Measurements from ENCODE around the gene CACNA1C.

CACNA1C gene

DNA sequence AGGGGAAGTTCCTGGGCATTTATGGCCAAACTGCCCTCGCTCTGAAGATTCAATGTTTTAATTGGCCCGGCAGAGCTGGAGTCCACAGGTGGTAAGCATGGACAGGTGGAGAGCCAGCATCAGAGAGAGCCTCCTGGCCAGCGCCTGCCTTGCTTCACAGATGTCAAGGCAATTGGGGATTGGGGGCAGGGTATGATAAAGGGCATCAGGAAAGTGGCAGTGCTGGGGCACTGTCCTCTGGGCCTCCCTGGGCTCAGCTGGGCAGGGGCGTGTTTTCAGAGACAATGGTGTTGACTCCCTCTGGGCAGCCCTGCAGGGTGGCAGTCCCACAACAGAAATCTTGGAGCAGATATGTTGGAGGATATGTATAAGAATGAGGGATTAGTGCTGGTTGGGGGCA, 237.3 kb downstream of the CACNA1C start:
- no peak for DNase-seq (ENCODE audit: low read depth in 2 of 2)
- H3K4me3 ChIP-seq (replicated peaks in 1 of 2; ENCODE audit: low read depth in 2 of 2, low read length in 2 of 2): no peak overlapping the region
- TF ChIP-seq, protein P1, sequence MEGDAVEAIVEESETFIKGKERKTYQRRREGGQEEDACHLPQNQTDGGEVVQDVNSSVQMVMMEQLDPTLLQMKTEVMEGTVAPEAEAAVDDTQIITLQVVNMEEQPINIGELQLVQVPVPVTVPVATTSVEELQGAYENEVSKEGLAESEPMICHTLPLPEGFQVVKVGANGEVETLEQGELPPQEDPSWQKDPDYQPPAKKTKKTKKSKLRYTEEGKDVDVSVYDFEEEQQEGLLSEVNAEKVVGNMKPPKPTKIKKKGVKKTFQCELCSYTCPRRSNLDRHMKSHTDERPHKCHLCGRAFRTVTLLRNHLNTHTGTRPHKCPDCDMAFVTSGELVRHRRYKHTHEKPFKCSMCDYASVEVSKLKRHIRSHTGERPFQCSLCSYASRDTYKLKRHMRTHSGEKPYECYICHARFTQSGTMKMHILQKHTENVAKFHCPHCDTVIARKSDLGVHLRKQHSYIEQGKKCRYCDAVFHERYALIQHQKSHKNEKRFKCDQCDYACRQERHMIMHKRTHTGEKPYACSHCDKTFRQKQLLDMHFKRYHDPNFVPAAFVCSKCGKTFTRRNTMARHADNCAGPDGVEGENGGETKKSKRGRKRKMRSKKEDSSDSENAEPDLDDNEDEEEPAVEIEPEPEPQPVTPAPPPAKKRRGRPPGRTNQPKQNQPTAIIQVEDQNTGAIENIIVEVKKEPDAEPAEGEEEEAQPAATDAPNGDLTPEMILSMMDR (IDR thresholded peaks at IDR 0.05; ENCODE audit: low read depth, low read length): no peak

DNA sequence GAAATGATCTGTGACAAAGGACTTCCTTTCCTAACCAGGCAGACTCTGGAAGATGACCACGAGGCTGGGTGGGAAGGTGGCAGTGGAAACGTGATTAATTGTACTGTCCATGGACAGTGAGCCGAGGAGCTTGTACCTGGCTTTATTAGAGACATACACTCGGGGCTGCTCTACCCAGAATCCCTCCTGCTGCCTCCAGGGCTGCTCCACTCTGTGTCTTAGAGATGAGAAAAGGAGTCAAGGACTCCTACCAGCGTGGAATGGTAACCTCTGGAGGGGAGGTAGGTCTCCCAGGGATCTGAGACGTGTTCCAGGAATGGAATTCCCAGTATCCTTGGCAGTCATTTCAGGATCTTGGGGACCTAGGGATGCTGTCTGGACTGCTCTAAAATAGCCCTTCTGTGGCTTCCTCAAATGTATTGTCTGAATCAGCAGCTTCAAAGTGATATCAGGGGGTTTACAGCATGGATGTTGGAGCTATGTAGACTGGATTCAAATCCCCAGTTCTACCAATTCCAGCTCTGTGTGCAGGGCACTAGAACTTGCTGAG, 237.8 kb downstream of the CACNA1C start:
- TF ChIP-seq, protein P1 (IDR thresholded peaks at IDR 0.05; ENCODE audit: low read depth, low read length): no peak
- DNase-seq (ENCODE audit: low read depth in 2 of 2): no peak
- no peak overlapping the region for H3K4me3 ChIP-seq (replicated peaks in 1 of 2; ENCODE audit: low read depth in 2 of 2, low read length in 2 of 2)

DNA sequence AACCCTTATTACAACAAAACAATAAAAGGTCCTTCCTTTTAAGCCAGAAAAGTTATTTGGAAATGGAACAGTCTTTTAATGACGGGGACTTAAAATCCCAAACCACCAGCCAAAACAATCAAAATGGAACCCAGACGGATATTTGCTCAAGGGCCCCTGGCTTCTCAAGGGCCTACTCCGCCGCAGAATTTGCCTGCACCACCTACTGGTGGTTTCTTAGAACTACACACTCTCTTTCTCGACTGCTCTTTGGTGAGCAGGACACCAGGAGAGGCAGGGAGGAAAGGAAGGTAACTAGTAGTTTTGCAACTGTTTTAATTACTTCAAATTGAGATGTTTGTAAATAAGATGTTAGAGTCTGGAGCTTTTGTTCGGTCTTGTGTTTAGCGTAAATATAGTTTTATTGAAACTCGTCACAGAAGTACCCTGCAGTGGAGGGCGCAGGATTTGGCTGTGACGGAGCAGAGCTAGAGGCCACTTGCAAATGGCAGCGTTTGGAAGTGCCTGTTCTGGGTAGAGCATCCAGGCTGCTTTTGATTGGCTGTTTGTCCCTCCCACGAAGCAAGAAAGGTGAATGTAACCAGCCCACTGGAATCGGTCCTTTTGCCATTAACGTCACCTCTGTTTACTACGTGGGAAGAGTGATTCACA, 238.5 kb downstream of the CACNA1C start:
- no peak overlapping the region for H3K4me3 ChIP-seq (replicated peaks in 1 of 2; ENCODE audit: low read depth in 2 of 2, low read length in 2 of 2)
- peak; percentile 50 to 68 for DNase-seq (ENCODE audit: low read depth in 2 of 2)
- TF ChIP-seq, protein P1 (IDR thresholded peaks at IDR 0.05; ENCODE audit: low read depth, low read length): peak; percentile 80

DNA sequence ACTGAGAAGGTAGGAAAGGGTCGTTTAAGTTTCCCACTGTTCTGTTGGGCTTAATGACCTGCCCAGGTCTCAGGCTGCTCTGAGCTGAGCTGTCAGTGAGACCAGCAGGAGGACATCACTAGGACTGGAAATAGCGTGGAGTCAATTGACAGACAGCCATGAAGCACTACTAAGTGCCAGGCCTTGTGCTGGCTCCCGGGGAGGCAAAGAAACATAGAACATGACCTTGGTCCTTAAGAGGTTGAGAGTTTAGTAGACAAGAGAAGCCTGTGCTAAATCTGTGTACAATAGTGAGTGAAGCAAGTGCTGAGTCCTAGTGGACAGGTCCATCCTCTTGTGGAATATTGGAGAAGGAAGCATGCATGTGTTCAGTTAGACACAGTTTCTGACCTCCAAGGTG, 239.2 kb downstream of the CACNA1C start:
- H3K4me3 ChIP-seq (replicated peaks in 1 of 2; ENCODE audit: low read depth in 2 of 2, low read length in 2 of 2): no peak overlapping the region
- DNase-seq (ENCODE audit: low read depth in 2 of 2): no peak
- TF ChIP-seq, protein P1 (IDR thresholded peaks at IDR 0.05; ENCODE audit: low read depth, low read length): no peak

DNA sequence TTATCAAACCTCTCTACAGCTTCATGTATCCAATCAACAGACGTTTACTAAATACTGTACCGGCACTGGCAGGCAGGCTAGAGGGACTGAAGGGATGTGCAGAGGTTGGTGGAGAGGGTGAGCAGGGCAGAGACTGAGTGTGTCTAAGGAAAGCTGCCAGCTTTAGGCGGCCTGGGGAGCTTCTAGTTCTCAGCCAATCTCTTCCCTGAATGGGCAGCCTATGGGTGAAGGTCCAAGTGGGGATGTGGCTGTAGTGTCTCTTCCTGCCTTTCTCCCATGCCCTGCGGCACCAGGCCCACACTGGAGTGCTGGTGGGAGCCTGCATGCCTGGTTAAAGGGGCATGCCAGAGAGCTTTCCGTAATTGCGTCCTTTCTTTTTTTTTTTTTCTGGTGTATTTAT, 239.8 kb downstream of the CACNA1C start:
- no peak overlapping the region for H3K4me3 ChIP-seq (replicated peaks in 1 of 2; ENCODE audit: low read depth in 2 of 2, low read length in 2 of 2)
- TF ChIP-seq, protein P1 (IDR thresholded peaks at IDR 0.05; ENCODE audit: low read depth, low read length): no peak
- DNase-seq (ENCODE audit: low read depth in 2 of 2): no peak

DNA sequence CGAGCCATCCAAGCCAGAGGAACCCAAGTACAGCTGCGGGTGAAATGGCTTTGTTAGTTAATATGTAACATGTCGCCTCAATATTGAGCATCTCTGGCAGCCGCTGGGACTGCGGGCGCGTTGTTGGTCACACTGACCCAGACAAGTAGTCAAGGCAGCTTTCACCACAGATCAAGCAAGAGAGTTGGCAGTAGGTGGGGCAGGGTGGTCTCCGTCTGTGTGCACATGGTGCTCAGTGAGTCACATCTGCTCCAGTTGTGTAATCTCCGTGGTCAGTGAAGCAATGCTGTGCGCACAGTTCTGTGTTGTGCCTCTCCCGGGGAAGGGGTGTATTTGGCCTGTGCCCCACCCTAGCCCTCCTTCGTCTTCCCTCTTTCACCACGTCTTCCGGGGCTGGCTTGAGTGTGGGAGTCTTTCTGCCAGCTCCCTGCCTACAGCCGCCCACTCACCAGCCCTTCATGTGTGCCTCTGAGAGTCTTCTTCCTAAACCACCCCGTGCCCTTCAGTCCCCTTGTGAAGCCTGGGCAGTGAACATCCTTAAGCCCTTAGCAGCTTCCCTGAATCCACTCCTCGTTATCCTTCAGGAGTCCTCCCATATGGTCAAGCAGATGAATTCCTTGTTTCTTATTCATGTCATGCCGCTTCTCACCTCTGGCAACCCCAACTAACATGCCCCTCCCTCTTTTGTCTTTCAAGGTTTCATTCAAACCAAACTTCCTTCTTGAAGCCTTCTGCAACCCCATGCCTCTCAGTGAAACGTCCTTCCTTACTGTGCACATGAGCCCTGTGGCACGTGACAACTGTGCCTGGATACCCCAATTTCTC, 242.1 kb downstream of the CACNA1C start:
- no peak overlapping the region for H3K4me3 ChIP-seq (replicated peaks in 1 of 2; ENCODE audit: low read depth in 2 of 2, low read length in 2 of 2)
- TF ChIP-seq, protein P1 (IDR thresholded peaks at IDR 0.05; ENCODE audit: low read depth, low read length): no peak
- peak; percentile 36 to 65 for DNase-seq (ENCODE audit: low read depth in 2 of 2)
